Measurements from ENCODE around the gene NAA80. TPM values are rescaled to one million over a fixed set of nuclear protein-coding genes. Genes with fewer than 3 reads are reported as not detected.

Gene NAA80
- total RNA-seq, 1 donor from 2014 or later = 16.2 TPM

GRCh38 chr3:50250514-50250913 lies 48.7 kb downstream of the NAA80 start:
- H3K27me3 Mint-ChIP-seq (ENCODE audit: unreplicated experiment) = no peaks in the 10 kb centered on the region
- H3K4me3 Mint-ChIP-seq (ENCODE audit: unreplicated experiment) = no peak overlapping the region
- H3K27ac Mint-ChIP-seq (ENCODE audit: unreplicated experiment) = no peak overlapping the region
- H3K9me3 Mint-ChIP-seq (ENCODE audit: unreplicated experiment) = no peaks in the 10 kb centered on the region
- DNase-seq (ENCODE audit: extremely low spot score, unreplicated experiment) = no peak
- H3K4me1 Mint-ChIP-seq (ENCODE audit: unreplicated experiment) = peaks cover 50% of the 10 kb centered on the region
- peaks cover 6% of the 10 kb centered on the region for H3K36me3 Mint-ChIP-seq (ENCODE audit: unreplicated experiment)
- TF ChIP-seq CTCF (IDR thresholded peaks at IDR 0.05) = no peak

GRCh38 chr3:50249457-50249856 lies 49.7 kb downstream of the NAA80 start:
- H3K4me1 Mint-ChIP-seq (ENCODE audit: unreplicated experiment) = peaks cover 59% of the 10 kb centered on the region
- no peaks in the 10 kb centered on the region for H3K27me3 Mint-ChIP-seq (ENCODE audit: unreplicated experiment)
- H3K9me3 Mint-ChIP-seq (ENCODE audit: unreplicated experiment) = no peaks in the 10 kb centered on the region
- peaks cover 6% of the 10 kb centered on the region for H3K36me3 Mint-ChIP-seq (ENCODE audit: unreplicated experiment)
- peak overlapping the region; percentile 90 for H3K27ac Mint-ChIP-seq (ENCODE audit: unreplicated experiment)
- DNase-seq (ENCODE audit: extremely low spot score, unreplicated experiment) = no peak
- H3K4me3 Mint-ChIP-seq (ENCODE audit: unreplicated experiment) = no peak overlapping the region
- TF ChIP-seq CTCF (IDR thresholded peaks at IDR 0.05) = no peak

- H3K27me3 Mint-ChIP-seq (ENCODE audit: unreplicated experiment) = no peaks in the 10 kb centered on the region
- peak overlapping the region; percentile 58 for H3K4me3 Mint-ChIP-seq (ENCODE audit: unreplicated experiment)
- peak overlapping the region; percentile 90 for H3K27ac Mint-ChIP-seq (ENCODE audit: unreplicated experiment)
- H3K4me1 Mint-ChIP-seq (ENCODE audit: unreplicated experiment) = peaks cover 67% of the 10 kb centered on the region
- no peak for DNase-seq (ENCODE audit: extremely low spot score, unreplicated experiment)
- no peak for TF ChIP-seq CTCF (IDR thresholded peaks at IDR 0.05)
- peaks cover 3% of the 10 kb centered on the region for H3K36me3 Mint-ChIP-seq (ENCODE audit: unreplicated experiment)
- no peaks in the 10 kb centered on the region for H3K9me3 Mint-ChIP-seq (ENCODE audit: unreplicated experiment)
These were observed 50.8 kb downstream of the NAA80 start for GRCh38 chr3:50248387-50248786.

- H3K27me3 Mint-ChIP-seq (ENCODE audit: unreplicated experiment) = no peaks in the 10 kb centered on the region
- TF ChIP-seq CTCF (IDR thresholded peaks at IDR 0.05) = peak; percentile 27
- DNase-seq (ENCODE audit: extremely low spot score, unreplicated experiment) = peak; percentile 97
- no peaks in the 10 kb centered on the region for H3K9me3 Mint-ChIP-seq (ENCODE audit: unreplicated experiment)
- peak overlapping the region; percentile 69 for H3K4me3 Mint-ChIP-seq (ENCODE audit: unreplicated experiment)
- H3K36me3 Mint-ChIP-seq (ENCODE audit: unreplicated experiment) = peaks cover 3% of the 10 kb centered on the region
- peak overlapping the region; percentile 95 for H3K27ac Mint-ChIP-seq (ENCODE audit: unreplicated experiment)
- H3K4me1 Mint-ChIP-seq (ENCODE audit: unreplicated experiment) = peaks cover 78% of the 10 kb centered on the region
These were observed 52.7 kb downstream of the NAA80 start for GRCh38 chr3:50246517-50246954.

Other genes with a start within 250 kb of the NAA80 start
- 213 and 225 TPM in 2 replicates for gene RBM5, start 210.5 kb downstream of the NAA80 start, total RNA-seq
- gene SEMA3F, start 144.1 kb downstream of the NAA80 start, total RNA-seq = 11.8 and 12.9 TPM in 2 replicates
- gene GNAT1, start 107.8 kb downstream of the NAA80 start, total RNA-seq = not detected in 2 replicates
- 3.9 and 4.5 TPM in 2 replicates for gene SLC38A3, start 94.1 kb downstream of the NAA80 start, total RNA-seq
- 340 and 357 TPM in 2 replicates for gene GNAI2, start 63.2 kb downstream of the NAA80 start, total RNA-seq
- gene SEMA3B, start 30.3 kb downstream of the NAA80 start, total RNA-seq = 5.5 and 8.1 TPM in 2 replicates
- gene LSMEM2, start 20.3 kb downstream of the NAA80 start, total RNA-seq = not detected in 2 replicates
- gene IFRD2, start 7.0 kb downstream of the NAA80 start, total RNA-seq = 43.3 and 54.2 TPM in 2 replicates
- gene HYAL3, start within 50 bp of the NAA80 start, total RNA-seq = 2.3 and 3.0 TPM in 2 replicates
- gene HYAL1, start 4.2 kb upstream of the NAA80 start, total RNA-seq = 0.60 and 0.83 TPM in 2 replicates
- 34.1 and 37.0 TPM in 2 replicates for gene HYAL2, start 23.3 kb upstream of the NAA80 start, total RNA-seq
- 16.9 and 18.3 TPM in 2 replicates for gene TUSC2, start 28.8 kb upstream of the NAA80 start, total RNA-seq
- gene RASSF1, start 41.4 kb upstream of the NAA80 start, total RNA-seq = 12.8 and 13.7 TPM in 2 replicates
- gene ZMYND10, start 46.3 kb upstream of the NAA80 start, total RNA-seq = 0.50 and 1.6 TPM in 2 replicates
- gene NPRL2, start 51.4 kb upstream of the NAA80 start, total RNA-seq = 21.0 and 25.9 TPM in 2 replicates
- gene CYB561D2, start 51.5 kb upstream of the NAA80 start, total RNA-seq = 17.2 and 18.2 TPM in 2 replicates
- gene TMEM115, start 60.1 kb upstream of the NAA80 start, total RNA-seq = 63.2 and 69.0 TPM in 2 replicates
- gene CACNA2D2, start 204.2 kb upstream of the NAA80 start, total RNA-seq = 0.13 and 0.27 TPM in 2 replicates